Globus pallidus (tissue), 1 donor: ENCODE results near the gene SGSM2.

Source experiments
- DNase-seq: peaks from one replicate; pipeline ENCODE4 v3.0.0-alpha.2; 2015; ENCODE audit warnings: low spot score

Gene SGSM2

GRCh38 chr17:2399572-2400473 lies 62.5 kb downstream of the SGSM2 start:
- peak; percentile 96 for DNase-seq

- peak; percentile 48 for DNase-seq
These were observed 63.2 kb downstream of the SGSM2 start for GRCh38 chr17:2400474-2400866.

DNA sequence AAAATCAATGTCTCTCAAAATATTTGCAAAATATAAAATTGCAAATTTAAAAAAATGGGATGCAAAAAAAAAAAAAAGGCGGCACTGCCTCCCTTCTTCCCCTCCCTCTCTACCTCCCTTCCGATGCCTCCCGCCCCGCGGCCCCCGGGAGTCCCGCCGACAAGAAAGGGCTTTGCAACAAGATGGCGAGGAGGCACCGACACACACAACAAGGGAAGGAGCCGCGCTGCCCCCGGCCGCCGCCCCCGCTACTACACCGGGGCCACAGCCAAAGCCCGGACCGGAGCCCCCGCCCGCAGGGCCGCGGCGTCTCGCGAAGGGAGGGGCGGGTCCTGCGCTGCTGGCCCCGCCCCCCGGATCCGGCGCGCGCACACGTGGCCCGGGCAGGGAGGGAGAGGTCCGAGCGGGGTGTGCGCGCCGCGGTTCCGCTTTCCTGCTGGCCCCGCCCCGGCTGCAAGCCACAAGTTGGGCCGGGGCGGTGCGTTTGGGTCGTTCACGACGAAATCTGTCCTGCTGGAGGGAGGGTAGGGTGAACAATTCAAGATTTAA lies 63.6 kb downstream of the SGSM2 start, which contains the start of gene MNT:
Gene MNT, minus strand, starts transcription at position 184 of the 549 bp plus-strand sequence. CDS start 348 bp downstream, outside the sequence.
- peak; percentile 95 for DNase-seq

- peak; percentile 99 for DNase-seq
These were observed 64.3 kb downstream of the SGSM2 start for GRCh38 chr17:2401426-2402221.

- no peak for DNase-seq
These were observed 65.2 kb downstream of the SGSM2 start for GRCh38 chr17:2402544-2402943.

- DNase-seq, result no peak
These were observed 65.7 kb downstream of the SGSM2 start for GRCh38 chr17:2403044-2403443.

DNA sequence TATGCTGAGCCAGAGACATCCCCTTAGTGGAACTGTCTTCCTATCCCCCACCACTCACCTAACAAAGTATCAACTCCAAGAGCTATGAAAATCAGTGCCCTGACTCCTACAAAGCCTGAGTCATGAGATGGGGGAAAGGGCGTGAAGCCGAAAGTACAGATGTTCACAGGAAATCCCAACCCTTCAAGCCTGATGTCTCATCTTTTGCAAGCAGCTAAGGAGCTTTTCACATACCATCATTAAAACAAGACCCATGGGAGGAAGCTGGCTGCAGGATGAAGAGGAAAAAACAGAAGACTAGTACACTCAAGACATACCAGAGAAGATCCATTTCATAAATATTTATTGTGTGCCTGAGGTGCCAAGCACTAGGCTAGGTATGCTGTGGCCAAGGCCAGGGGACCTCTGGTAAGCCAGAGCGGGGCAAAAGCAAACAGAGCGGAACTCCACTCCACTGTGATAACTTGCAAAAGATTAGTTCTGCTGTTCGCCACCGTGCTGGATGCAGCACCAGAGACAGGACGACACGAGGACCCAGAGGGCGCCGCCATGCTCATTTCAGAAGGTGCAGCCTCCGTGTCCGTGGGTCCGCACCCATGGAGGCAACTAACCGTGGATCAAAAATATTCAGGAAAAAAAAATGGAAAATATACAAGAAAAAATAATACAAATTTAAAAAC lies 68.1 kb downstream of the SGSM2 start:
- DNase-seq, result no peak

GRCh38 chr17:2406271-2406902 lies 69.1 kb downstream of the SGSM2 start:
- DNase-seq, result no peak

GRCh38 chr17:2406903-2407790 lies 69.8 kb downstream of the SGSM2 start:
- DNase-seq, result no peak

DNA sequence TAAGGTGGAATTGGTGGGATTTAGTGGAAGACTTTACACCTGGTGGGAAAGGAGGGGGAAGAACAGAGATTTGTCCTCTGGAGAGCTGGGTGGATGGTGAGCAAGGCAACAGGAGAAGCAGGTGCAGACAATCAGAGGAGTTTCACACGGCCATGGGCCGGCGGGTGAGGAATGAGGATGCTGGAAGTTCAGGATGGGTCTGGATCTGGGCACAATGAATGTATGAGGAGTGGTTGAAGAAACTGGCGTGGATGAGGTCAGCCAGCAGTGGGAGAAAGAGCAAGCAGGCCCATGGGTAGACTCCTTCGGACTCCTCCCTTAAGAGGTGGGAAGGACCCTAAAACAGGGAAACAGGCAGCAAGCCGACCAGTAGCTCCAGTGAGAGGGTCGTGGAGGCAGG lies 73.7 kb downstream of the SGSM2 start:
- DNase-seq, result no peak

- peak; percentile 66 for DNase-seq
These were observed 75.3 kb downstream of the SGSM2 start for GRCh38 chr17:2412561-2413021.

DNA sequence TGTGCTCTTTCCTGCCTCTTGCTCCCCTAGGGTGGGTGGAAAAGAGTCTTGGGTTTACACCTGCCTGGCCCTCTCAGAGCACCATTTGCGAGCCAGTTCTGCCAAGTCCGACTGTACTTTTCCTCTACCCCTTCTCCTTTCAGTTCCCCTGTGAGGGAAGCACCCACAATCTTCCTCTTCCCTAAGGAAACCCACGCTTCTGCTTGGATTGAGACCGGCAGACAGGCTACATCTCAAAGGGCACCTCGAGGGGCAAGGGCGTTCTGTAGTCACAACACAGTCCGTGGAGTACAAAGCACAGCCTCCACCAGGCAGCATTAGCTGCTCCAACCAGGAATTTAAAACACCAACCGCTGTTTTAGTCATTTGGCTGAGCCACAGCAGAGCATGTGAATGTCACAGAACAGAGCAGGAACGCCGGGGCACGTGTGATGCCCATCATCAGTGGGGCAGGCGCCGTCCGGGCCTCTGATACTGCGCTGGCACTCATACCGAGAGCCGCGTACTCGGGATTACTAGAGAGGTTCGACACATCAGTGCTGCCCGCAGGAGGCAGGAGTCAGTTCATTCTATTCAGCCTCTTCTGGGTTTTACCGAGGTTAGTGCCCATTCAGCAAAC lies 77.3 kb downstream of the SGSM2 start:
- no peak for DNase-seq

GRCh38 chr17:2415081-2415480 lies 77.8 kb downstream of the SGSM2 start:
- DNase-seq, result no peak

GRCh38 chr17:2416010-2416734 lies 78.9 kb downstream of the SGSM2 start:
- DNase-seq, result peak; percentile 91

- no peak for DNase-seq
These were observed 81.3 kb downstream of the SGSM2 start for GRCh38 chr17:2418572-2418971.

- DNase-seq, result no peak
These were observed 82.2 kb downstream of the SGSM2 start for GRCh38 chr17:2419486-2419885.

DNA sequence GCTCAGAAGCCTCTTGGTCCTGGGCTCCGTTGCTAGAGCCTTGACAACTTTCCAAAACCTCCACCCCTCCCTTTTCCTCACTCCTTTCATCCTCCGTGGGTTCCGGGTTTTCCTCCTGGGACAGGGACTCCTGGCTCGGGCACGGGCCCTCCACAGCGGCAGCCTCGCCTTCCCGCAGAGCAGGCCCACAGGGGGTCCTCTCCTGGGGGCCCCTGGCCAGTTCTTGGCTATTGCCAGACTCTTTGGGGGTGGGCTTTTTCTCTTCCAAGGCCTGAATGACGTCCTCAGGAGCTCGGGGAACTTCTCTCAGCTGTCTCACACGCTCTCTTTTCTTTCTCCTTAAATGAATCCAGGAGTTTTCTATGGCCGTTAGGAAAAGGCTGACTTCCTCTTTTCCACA lies 82.9 kb downstream of the SGSM2 start:
- no peak for DNase-seq

DNA sequence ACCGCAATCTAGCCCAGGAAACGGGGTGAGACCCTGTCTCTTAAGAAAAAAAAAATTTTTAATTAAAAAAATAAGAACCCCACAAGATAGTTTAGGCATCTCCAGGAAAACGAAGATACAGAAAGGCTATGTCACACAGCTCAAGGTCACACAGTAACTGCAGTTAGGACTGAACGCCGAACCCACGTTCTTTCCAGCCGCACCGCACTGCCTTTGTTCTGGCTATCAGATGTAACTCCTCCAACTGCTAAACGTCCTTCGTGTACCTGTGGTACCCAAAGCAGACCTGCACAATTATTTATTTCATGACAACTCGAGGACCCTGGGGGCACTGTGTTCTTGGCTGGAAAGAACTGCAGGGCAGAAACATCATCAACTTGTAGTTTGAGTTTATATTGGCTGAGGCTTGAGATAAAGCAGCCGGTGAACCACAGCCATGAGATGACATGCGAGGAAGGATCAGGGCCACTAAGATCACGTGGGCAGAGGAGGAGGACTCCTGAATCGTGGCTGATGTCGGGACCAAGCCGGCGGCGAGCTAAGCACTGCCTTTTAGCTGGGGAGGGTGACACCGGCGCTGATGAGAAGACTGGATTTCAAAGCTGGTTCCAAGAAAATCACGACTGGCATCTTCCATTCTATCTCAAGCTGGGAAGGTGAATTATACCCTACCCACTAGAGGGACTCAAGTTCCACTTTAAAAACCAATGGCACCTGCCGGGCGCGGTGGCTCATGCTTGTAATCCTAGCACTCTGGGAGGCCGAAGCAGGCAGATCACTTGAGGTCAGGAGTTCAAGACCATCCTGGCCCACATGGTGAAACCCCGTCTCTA lies 84.2 kb downstream of the SGSM2 start:
- no peak for DNase-seq
